Retina (tissue), 1 donor: ENCODE results near the gene ZFR.
"Not testable (repeated sequence)": the region's sequence is repeated elsewhere in the genome, so short reads cannot be mapped to it uniquely, and the experiment has no call there.

Experiments used
- DNase-seq: peaks from one replicate; pipeline ENCODE4 v3.0.0-alpha.2; 2016

ZFR gene

DNA sequence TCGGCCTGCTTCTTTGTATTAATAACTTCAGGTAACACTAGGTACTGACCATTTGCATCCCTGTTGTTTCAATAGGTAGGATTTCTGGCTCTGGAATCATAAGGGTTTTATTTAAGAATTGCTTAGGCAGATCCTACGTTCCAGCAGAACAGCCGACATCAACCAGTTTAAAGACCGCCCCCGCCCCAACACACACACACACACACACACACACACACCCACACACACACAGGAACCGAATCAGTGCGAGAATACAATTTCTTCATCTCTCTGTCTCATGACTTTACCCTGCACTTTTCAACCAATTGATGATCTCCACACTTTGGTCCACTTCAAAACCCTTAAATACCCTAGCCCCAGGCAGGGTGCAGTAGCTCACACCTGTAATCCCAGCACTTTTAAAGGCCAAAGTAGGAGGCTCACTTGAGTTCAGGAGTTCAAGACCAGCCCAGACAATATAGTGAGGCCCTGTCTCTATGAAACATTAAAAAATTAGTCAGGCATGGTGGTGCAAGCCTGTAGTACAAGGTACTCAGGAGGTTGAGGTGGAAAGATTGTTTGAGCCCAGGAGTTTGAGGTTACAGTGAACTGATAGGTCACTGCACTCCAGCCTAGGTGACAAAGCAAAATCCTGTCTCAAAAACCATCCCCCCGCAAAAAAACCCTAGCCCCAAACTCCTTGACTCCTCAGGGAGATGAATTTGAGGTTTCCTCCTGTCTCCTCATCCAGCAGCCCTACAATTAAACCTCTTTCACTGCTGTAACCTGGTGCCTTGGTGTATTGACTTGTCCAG is 129.1 kb downstream of the ZFR start:
- DNase-seq, result no peak

DNA sequence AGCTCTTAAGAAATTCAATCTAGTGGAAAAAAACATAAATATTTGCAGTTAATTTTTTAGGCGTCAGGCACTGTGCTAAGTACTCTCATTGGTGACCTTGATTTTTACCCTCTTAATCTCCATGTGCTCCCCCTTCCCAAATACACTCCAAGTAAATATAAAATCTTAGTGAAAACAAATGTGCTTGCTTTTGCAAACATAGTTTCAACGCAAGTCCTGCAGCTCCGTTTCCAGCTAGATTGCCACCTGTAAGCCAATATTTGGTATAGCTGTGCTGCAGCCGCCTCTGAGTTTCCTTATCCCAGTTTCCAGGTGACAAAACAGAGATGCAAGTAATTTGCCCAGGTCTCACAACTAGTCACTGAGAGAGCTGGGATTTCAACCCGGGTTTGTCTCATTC is 129.9 kb downstream of the ZFR start:
- DNase-seq, result no peak

DNA sequence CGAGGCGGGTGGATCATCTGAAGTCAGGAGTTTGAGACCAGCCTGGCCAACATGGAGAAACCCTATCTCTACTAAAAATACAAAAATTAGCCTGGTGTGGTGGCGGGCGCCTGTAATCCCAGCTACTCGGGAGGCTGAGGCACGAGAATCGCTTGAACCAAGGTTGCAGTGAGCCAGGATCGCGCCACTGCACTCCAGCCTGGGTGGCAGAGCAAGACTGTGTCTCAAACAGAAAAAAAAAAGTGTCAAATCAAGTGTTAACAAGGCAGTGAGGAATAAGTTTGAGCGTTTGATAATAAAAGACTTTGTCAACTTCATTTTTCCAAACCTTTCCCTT is 130.4 kb downstream of the ZFR start:
- DNase-seq, result not testable (repeated sequence)

DNA sequence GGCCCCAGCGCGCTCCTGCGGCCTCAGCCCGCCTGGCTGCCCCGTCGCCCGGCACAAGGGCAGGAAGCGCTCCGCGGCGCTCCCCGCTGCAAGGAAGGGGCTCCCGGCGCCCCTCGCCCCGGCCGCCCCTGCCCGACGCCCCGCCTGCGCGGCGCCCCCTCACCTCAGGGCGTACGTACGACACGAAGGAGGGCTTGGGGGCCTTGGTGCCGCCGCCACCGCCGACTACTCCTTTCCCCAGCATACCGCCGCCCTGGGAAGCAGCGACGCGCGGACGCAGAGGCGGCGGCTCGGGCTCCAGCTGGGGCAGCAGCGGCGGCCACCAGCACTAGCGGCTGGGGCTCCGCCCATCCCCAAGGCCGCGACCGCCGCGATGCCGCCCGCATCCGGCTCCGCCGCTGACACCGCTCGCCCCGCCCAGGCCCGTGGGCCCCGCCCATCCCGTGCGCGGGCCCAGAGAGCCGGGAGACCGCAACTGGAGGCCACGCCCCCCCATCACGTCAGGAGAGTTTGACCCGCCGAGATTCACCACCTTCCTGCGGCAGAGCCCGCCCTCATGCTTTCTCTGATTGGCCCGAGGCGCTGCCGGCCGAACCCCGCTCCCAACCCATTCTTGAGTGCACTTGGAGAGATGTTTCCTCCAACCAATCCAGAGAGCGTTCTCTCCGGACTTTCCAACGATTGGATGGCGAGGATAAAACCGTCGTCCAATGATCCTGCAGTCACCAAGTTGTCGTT is 131.8 kb downstream of the ZFR start, which contains the start of gene MTMR12:
Gene MTMR12 (minus strand): TSS at position 345 of the 738 bp plus-strand sequence. CDS start 101 bp downstream, at position 244.
- peak; percentile 97 for DNase-seq

DNA sequence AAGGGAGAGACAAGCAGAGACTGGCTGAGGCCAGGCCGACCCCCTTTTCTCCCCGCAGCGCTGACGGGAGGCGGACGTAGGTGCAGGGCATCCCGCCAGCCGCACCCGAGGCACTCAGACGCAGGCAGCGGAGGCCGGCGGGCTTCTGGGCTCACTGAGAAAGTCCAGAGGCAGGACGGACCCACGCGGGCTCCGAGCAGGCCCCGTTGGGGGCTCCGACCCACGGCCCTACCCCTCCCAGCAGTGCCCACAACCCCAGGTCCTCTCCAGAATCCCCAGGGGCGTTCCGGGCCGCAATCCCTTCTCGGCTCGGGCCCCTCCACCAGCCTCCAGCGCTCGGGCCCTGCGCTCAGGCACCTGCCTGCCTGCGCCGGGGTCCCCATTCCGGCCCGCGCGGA is 132.3 kb downstream of the ZFR start:
- peak; percentile 86 for DNase-seq

DNA sequence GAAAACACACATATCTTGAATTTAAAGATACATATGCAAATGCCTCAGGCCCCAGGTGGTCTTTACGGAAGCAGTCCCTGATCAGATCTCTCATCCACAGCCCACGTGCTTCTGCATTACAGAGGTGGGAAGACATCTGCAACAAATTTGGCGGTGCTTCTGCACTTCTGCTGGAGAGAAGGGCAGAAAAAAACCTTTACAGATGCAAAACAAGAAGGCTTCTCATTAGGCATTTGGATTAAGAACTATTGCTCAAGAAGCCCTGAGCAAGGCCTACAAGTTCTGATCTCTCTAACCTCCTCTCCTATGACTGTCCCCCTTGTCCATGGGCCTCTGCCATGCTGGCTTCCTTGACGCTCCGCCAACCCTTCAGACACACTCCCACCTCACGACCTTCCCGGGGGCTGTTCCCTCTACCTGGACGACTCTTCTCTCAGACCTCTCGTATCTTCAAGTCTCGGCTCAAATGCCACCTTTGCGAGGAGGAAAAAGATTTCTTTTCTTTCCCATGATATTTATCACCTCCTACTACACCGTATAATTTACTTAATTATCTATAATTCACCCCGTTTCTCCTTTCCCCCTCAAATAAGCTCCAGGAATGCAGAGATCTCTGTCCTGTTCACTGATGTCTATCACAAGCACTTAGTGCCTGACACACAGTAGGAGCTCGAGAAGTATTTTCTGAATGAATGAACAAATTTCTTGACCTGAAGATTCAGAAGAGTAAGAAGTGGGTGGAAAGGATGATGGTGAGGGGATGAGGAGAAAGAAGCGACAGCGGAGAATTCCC is 132.9 kb downstream of the ZFR start:
- peak; percentile 17 for DNase-seq

DNA sequence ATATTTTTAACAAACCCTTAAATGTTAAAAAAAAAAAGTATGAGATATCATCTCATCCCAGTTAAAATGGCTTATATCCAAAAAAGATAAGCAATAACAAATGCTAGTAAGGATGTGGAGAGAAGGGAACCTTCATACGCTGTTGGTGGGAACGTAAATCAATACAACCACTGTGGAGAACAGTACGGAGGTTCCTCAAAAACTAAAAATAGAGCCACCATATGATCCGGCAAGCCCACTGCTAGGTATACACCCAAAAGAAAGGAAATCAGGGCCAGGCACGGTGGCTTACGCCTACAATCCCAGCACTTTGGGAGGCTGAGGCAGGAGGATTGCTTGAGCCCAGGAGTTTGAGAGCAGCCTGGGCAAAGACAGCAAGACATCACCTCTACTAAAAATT is 134.8 kb downstream of the ZFR start:
- no peak for DNase-seq

DNA sequence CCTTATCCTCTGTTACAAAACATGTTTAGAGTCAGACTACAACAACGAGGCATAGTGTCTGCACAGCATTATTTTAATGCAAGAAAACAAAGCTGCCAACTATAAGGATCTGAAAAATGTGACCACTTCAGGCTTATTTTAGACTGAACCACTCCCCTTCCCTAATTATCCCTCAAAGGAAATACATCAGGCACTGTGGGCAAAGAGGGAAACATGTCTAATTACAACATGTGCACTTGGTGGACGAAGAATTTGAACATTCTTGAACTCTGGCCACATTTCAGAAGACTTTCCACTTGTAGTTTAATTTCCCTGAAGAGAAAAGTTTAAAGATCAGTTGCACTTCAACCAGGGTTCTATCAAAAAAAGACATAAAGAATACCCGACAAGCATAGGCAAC is 135.6 kb downstream of the ZFR start:
- DNase-seq, result no peak

DNA sequence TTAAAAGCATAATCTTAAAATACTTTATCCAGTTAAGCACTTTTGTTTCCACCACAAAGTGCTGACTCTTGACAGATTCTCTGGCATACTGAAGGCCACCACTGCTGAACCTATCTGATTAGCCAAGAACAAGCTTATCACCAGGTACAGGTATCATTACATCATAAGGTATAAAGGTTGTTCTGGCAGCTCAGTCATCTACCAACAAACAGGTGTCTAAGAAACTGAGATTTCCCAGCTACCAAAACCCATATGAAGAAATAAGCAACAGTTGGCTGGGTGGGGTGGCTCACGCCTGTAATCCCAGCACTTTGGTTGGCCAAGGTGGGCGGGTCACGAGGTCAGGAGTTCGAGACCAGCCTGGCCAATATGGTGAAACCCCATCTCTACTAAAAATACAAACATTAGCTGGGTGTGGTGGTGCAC is 136.8 kb downstream of the ZFR start:
- no peak for DNase-seq

DNA sequence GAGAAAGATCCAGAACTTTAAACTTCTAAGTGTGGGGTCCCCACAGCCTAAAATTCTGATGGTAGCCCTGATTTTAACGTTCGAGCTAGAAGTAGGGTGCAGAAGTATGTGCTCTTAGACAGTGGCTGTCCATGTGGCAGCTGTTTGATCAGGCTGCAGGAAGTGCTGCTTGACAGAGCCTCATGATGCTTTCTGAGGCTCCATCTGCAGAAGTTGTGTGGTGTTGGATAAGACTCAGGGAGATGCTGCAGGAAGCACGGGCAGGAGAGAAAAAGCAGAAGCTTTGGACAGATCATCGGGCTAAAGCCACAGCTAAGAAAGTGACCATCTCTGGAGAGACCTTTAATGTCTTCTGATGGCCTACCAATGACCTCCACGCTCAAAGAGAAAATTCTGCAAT is 139.9 kb downstream of the ZFR start:
- no peak for DNase-seq
